GM18508 (cell line): ENCODE measurements around the gene GALNT15.
A peak's percentile ranks its signal among the peaks of the same experiment; 100 is the strongest.

Experiments
- ATAC-seq: cut with Tn5 transposase; IDR thresholded peaks from one replicate; pipeline ENCODE4 v1.9.1; 2021; ENCODE audit warnings: moderate number of reproducible peaks; ENCODE audit not compliant: insufficient read depth, unreplicated experiment

The GALNT15 gene

GRCh38 chr3:16174389-16174788, at the start of gene GALNT15:
GALNT15 (plus strand) TSS chr3:16174680; CDS start chr3:16175152, 472 bp downstream.
- ATAC-seq = no peak

GRCh38 chr3:16126634-16127033, 47.8 kb upstream of the GALNT15 start:
- no peak for ATAC-seq

GRCh38 chr3:16127249-16127648, 47.2 kb upstream of the GALNT15 start:
- ATAC-seq = no peak

- ATAC-seq = no peak
Observed at GRCh38 chr3:16130066-16130465, 44.4 kb upstream of the GALNT15 start.

GRCh38 chr3:16132190-16132589, 42.3 kb upstream of the GALNT15 start:
- ATAC-seq = no peak

- no peak for ATAC-seq
Observed at GRCh38 chr3:16132928-16133327, 41.6 kb upstream of the GALNT15 start.

GRCh38 chr3:16134173-16134928, 40.1 kb upstream of the GALNT15 start:
- no peak for ATAC-seq

- no peak for ATAC-seq
Observed at GRCh38 chr3:16136055-16136454, 38.4 kb upstream of the GALNT15 start.

GRCh38 chr3:16137044-16137443, 37.4 kb upstream of the GALNT15 start:
- ATAC-seq = no peak

GRCh38 chr3:16137977-16138376, 36.5 kb upstream of the GALNT15 start:
- no peak for ATAC-seq

GRCh38 chr3:16140116-16140893, 34.2 kb upstream of the GALNT15 start:
- no peak for ATAC-seq

GRCh38 chr3:16140894-16141285, 33.6 kb upstream of the GALNT15 start:
- no peak for ATAC-seq

- no peak for ATAC-seq
Observed at GRCh38 chr3:16142350-16143025, 32.0 kb upstream of the GALNT15 start.

- no peak for ATAC-seq
Observed at GRCh38 chr3:16143861-16144447, 30.5 kb upstream of the GALNT15 start.

- no peak for ATAC-seq
Observed at GRCh38 chr3:16145176-16145575, 29.3 kb upstream of the GALNT15 start.

GRCh38 chr3:16146015-16146730, 28.3 kb upstream of the GALNT15 start:
- ATAC-seq = peak; percentile 79

- ATAC-seq = no peak
Observed at GRCh38 chr3:16147220-16147994, 27.1 kb upstream of the GALNT15 start.

GRCh38 chr3:16148213-16148612, 26.3 kb upstream of the GALNT15 start:
- no peak for ATAC-seq

- no peak for ATAC-seq
Observed at GRCh38 chr3:16148783-16149182, 25.7 kb upstream of the GALNT15 start.
